ENCODE data around the gene CEP44.
A peak's percentile ranks its signal among the peaks of the same experiment; 100 is the strongest.
"Not testable (repeated sequence)": the region's sequence is repeated elsewhere in the genome, so short reads cannot be mapped to it uniquely, and the experiment has no call there.

CEP44 gene

GRCh38 chr4:174324725-174325124 is 41.0 kb downstream of the CEP44 start:
- DNase-seq = peak; percentile 85

- no peak for DNase-seq
Measured at GRCh38 chr4:174332741-174333493, 49.2 kb downstream of the CEP44 start.

- DNase-seq = no peak
Measured at GRCh38 chr4:174334628-174335027, 50.9 kb downstream of the CEP44 start.

- DNase-seq = no peak
Measured at GRCh38 chr4:174340714-174341113, 57.0 kb downstream of the CEP44 start.

- no peak for DNase-seq
Measured at GRCh38 chr4:174349156-174349555, 65.4 kb downstream of the CEP44 start.

- DNase-seq = no peak
Measured at GRCh38 chr4:174352061-174352819, 68.5 kb downstream of the CEP44 start.

GRCh38 chr4:174357321-174357720 is 73.6 kb downstream of the CEP44 start:
- no peak for DNase-seq

GRCh38 chr4:174358410-174358809 is 74.7 kb downstream of the CEP44 start:
- DNase-seq = no peak

GRCh38 chr4:174358829-174359228 is 75.1 kb downstream of the CEP44 start:
- DNase-seq = no peak

- DNase-seq = no peak
Measured at GRCh38 chr4:174362340-174362739, 78.6 kb downstream of the CEP44 start.

- not testable (repeated sequence) for DNase-seq
Measured at GRCh38 chr4:174363782-174364181, 80.1 kb downstream of the CEP44 start.

- DNase-seq = peak; percentile 13
Measured at GRCh38 chr4:174365018-174365587, 81.4 kb downstream of the CEP44 start.

GRCh38 chr4:174369985-174370384 is 86.3 kb downstream of the CEP44 start:
- no peak for DNase-seq

- DNase-seq = no peak
Measured at GRCh38 chr4:174373821-174374220, 90.1 kb downstream of the CEP44 start.

- no peak for DNase-seq
Measured at GRCh38 chr4:174375422-174375821, 91.7 kb downstream of the CEP44 start.

- no peak for DNase-seq
Measured at GRCh38 chr4:174377613-174378012, 93.9 kb downstream of the CEP44 start.

GRCh38 chr4:174378951-174379350 is 95.2 kb downstream of the CEP44 start:
- DNase-seq = no peak

- DNase-seq = not testable (repeated sequence)
Measured at GRCh38 chr4:174380206-174380605, 96.5 kb downstream of the CEP44 start.

- DNase-seq = no peak
Measured at GRCh38 chr4:174380699-174381439, 97.2 kb downstream of the CEP44 start.

- no peak for DNase-seq
Measured at GRCh38 chr4:174381440-174381800, 97.7 kb downstream of the CEP44 start.

All from NCI-H2171 treated with DMSO at 0.1 percent for 48 hours (cell line).